ENCODE measurements around the gene RBM43.

DNA sequence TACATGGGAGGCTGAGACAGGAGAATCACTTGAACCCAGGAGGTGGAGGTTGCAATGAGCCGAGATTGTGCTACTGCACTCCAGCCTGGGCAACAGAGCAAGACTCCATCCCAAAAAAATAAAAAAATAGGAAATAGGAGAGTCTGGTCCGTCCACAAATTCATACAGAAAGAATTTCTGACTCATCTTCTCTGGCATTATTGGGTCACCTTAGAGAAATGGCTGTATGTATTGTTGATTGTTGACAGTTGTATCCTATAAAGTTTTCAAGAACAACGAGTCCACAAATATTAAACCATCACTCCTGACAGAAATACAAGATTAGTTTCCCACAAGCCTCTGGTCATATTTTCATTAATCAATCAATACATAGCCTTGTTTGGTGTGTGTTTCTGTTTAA, 20.4 kb downstream of the RBM43 start:
- TF ChIP-seq, protein P1, sequence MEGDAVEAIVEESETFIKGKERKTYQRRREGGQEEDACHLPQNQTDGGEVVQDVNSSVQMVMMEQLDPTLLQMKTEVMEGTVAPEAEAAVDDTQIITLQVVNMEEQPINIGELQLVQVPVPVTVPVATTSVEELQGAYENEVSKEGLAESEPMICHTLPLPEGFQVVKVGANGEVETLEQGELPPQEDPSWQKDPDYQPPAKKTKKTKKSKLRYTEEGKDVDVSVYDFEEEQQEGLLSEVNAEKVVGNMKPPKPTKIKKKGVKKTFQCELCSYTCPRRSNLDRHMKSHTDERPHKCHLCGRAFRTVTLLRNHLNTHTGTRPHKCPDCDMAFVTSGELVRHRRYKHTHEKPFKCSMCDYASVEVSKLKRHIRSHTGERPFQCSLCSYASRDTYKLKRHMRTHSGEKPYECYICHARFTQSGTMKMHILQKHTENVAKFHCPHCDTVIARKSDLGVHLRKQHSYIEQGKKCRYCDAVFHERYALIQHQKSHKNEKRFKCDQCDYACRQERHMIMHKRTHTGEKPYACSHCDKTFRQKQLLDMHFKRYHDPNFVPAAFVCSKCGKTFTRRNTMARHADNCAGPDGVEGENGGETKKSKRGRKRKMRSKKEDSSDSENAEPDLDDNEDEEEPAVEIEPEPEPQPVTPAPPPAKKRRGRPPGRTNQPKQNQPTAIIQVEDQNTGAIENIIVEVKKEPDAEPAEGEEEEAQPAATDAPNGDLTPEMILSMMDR (optimal IDR thresholded peaks at IDR 0.05 in 1 of 3, IDR thresholded peaks at IDR 0.05 in 1 of 3, conservative IDR thresholded peaks at IDR 0.05 in 1 of 3; ENCODE audit: extremely low read depth in 1 of 3, insufficient read depth in 2 of 3, low read length in 3 of 3), result no peak
- no peak for TF ChIP-seq EZH2 (IDR thresholded peaks at IDR 0.05; ENCODE audit: low read length)
